ENCODE results near the gene CDC40.
"Not testable (repeated sequence)": the region's sequence is repeated elsewhere in the genome, so short reads cannot be mapped to it uniquely, and the experiment has no call there.

The CDC40 gene

GRCh38 chr6:110201151-110201884 lies 21.1 kb downstream of the CDC40 start:
- 94% methylated on average over 2 of the region's 3 CpGs for WGBS

GRCh38 chr6:110207652-110208051 lies 27.4 kb downstream of the CDC40 start:
- WGBS, result 98% methylated on average over 3 of the region's 3 CpGs
- Histone ChIP-seq H3K9ac (ENCODE audit: low read depth, low read length) (no peak overlapping the region), H3K4me3 (ENCODE audit: low read length) (no peak overlapping the region), H3K27ac (ENCODE audit: low read depth, low read length) (no peak overlapping the region), H3K4me1 (ENCODE audit: insufficient read depth, low read length) (no peaks in the 10 kb centered on the region), H3K27me3 (ENCODE audit: insufficient read depth, low read length) (no peaks in the 10 kb centered on the region), H3K36me3 (ENCODE audit: insufficient read depth, low read length) (peaks cover 55% of the 10 kb centered on the region), H3K9me3 (ENCODE audit: insufficient read depth, low read depth, low read length) (no peaks in the 10 kb centered on the region)

More at GRCh38 chr6:110201151-110201884, 21.1 kb downstream of the CDC40 start:
- no peaks in the 10 kb centered on the region for H3K4me1 ChIP-seq (ENCODE audit: insufficient read depth, low read length)
- no peak overlapping the region for H3K27ac ChIP-seq (ENCODE audit: low read depth, low read length)
- H3K9ac ChIP-seq (ENCODE audit: low read depth, low read length), result no peak overlapping the region
- H3K9me3 ChIP-seq (ENCODE audit: insufficient read depth, low read depth, low read length), result no peaks in the 10 kb centered on the region
- no peak overlapping the region for H3K4me3 ChIP-seq (ENCODE audit: low read length)
- H3K36me3 ChIP-seq (ENCODE audit: insufficient read depth, low read length), result peaks cover 3% of the 10 kb centered on the region; the same call in 1 of the 2 replicates
- no peaks in the 10 kb centered on the region for H3K27me3 ChIP-seq (ENCODE audit: insufficient read depth, low read length)

- Histone ChIP-seq H3K36me3 (ENCODE audit: insufficient read depth, low read length) (peaks cover 95% of the 10 kb centered on the region), H3K27me3 (ENCODE audit: insufficient read depth, low read length) (no peaks in the 10 kb centered on the region), H3K27ac (ENCODE audit: low read depth, low read length) (no peak overlapping the region), H3K4me3 (ENCODE audit: low read length) (no peak overlapping the region), H3K4me1 (ENCODE audit: insufficient read depth, low read length) (no peaks in the 10 kb centered on the region), H3K9ac (ENCODE audit: low read depth, low read length) (no peak overlapping the region), H3K9me3 (ENCODE audit: insufficient read depth, low read depth, low read length) (no peaks in the 10 kb centered on the region)
- WGBS, result 83% methylated on average over 1 of the region's 1 CpG
Measured at GRCh38 chr6:110211753-110212152, 31.5 kb downstream of the CDC40 start.

GRCh38 chr6:110214338-110214737 lies 34.1 kb downstream of the CDC40 start:
- Histone ChIP-seq H3K4me3 (ENCODE audit: low read length) (no peak overlapping the region), H3K9ac (ENCODE audit: low read depth, low read length) (no peak overlapping the region), H3K27me3 (ENCODE audit: insufficient read depth, low read length) (no peaks in the 10 kb centered on the region), H3K36me3 (ENCODE audit: insufficient read depth, low read length) (peaks cover 99% of the 10 kb centered on the region), H3K9me3 (ENCODE audit: insufficient read depth, low read depth, low read length) (no peaks in the 10 kb centered on the region), H3K27ac (ENCODE audit: low read depth, low read length) (no peak overlapping the region), H3K4me1 (ENCODE audit: insufficient read depth, low read length) (no peaks in the 10 kb centered on the region; the same call in 1 of the 2 replicates)
- 82% methylated on average over 1 of the region's 1 CpG for WGBS

- no peaks in the 10 kb centered on the region for H3K9me3 ChIP-seq (ENCODE audit: insufficient read depth, low read depth, low read length)
- H3K27me3 ChIP-seq (ENCODE audit: insufficient read depth, low read length), result no peaks in the 10 kb centered on the region
- no peak overlapping the region for H3K27ac ChIP-seq (ENCODE audit: low read depth, low read length)
- 99% methylated on average over 5 of the region's 5 CpGs for WGBS
- no peaks in the 10 kb centered on the region; the same call in 1 of the 2 replicates for H3K4me1 ChIP-seq (ENCODE audit: insufficient read depth, low read length)
- H3K9ac ChIP-seq (ENCODE audit: low read depth, low read length), result no peak overlapping the region
- H3K4me3 ChIP-seq (ENCODE audit: low read length), result no peak overlapping the region
- H3K36me3 ChIP-seq (ENCODE audit: insufficient read depth, low read length), result peaks cover 97% of the 10 kb centered on the region
Measured at GRCh38 chr6:110216140-110216539, 35.9 kb downstream of the CDC40 start.

GRCh38 chr6:110217266-110217665 lies 37.0 kb downstream of the CDC40 start:
- Histone ChIP-seq H3K9me3 (ENCODE audit: insufficient read depth, low read depth, low read length) (no peaks in the 10 kb centered on the region), H3K4me3 (ENCODE audit: low read length) (no peak overlapping the region), H3K4me1 (ENCODE audit: insufficient read depth, low read length) (no peaks in the 10 kb centered on the region; the same call in 1 of the 2 replicates), H3K27me3 (ENCODE audit: insufficient read depth, low read length) (no peaks in the 10 kb centered on the region), H3K36me3 (ENCODE audit: insufficient read depth, low read length) (peaks cover 93% of the 10 kb centered on the region), H3K27ac (ENCODE audit: low read depth, low read length) (no peak overlapping the region), H3K9ac (ENCODE audit: low read depth, low read length) (no peak overlapping the region)
- WGBS, result 87% methylated on average over 2 of the region's 2 CpGs

- no peak overlapping the region for H3K9ac ChIP-seq (ENCODE audit: low read depth, low read length)
- H3K36me3 ChIP-seq (ENCODE audit: insufficient read depth, low read length), result peaks cover 74% of the 10 kb centered on the region
- no peak overlapping the region for H3K27ac ChIP-seq (ENCODE audit: low read depth, low read length)
- no peak overlapping the region for H3K4me3 ChIP-seq (ENCODE audit: low read length)
- H3K4me1 ChIP-seq (ENCODE audit: insufficient read depth, low read length), result no peaks in the 10 kb centered on the region; the same call in 1 of the 2 replicates
- no peaks in the 10 kb centered on the region for H3K27me3 ChIP-seq (ENCODE audit: insufficient read depth, low read length)
- no peaks in the 10 kb centered on the region for H3K9me3 ChIP-seq (ENCODE audit: insufficient read depth, low read depth, low read length)
Measured at GRCh38 chr6:110221738-110222137, 41.5 kb downstream of the CDC40 start.

GRCh38 chr6:110226261-110226660 lies 46.0 kb downstream of the CDC40 start:
- Histone ChIP-seq H3K36me3 (ENCODE audit: insufficient read depth, low read length) (peaks cover 64% of the 10 kb centered on the region), H3K27ac (ENCODE audit: low read depth, low read length) (no peak overlapping the region), H3K4me1 (ENCODE audit: insufficient read depth, low read length) (no peaks in the 10 kb centered on the region), H3K9ac (ENCODE audit: low read depth, low read length) (no peak overlapping the region), H3K27me3 (ENCODE audit: insufficient read depth, low read length) (no peaks in the 10 kb centered on the region), H3K4me3 (ENCODE audit: low read length) (no peak overlapping the region), H3K9me3 (ENCODE audit: insufficient read depth, low read depth, low read length) (no peaks in the 10 kb centered on the region)
- WGBS, result 92% methylated on average over 1 of the region's 1 CpG

GRCh38 chr6:110232450-110232849 lies 52.2 kb downstream of the CDC40 start:
- Histone ChIP-seq H3K27ac (ENCODE audit: low read depth, low read length) (no peak overlapping the region), H3K4me3 (ENCODE audit: low read length) (no peak overlapping the region), H3K9ac (ENCODE audit: low read depth, low read length) (no peak overlapping the region), H3K9me3 (ENCODE audit: insufficient read depth, low read depth, low read length) (no peaks in the 10 kb centered on the region), H3K4me1 (ENCODE audit: insufficient read depth, low read length) (no peaks in the 10 kb centered on the region), H3K36me3 (ENCODE audit: insufficient read depth, low read length) (peaks cover 26% of the 10 kb centered on the region), H3K27me3 (ENCODE audit: insufficient read depth, low read length) (no peaks in the 10 kb centered on the region)
- 93% methylated on average over 2 of the region's 2 CpGs for WGBS

- no peaks in the 10 kb centered on the region for H3K27me3 ChIP-seq (ENCODE audit: insufficient read depth, low read length)
- H3K27ac ChIP-seq (ENCODE audit: low read depth, low read length), result no peak overlapping the region
- no peak overlapping the region for H3K4me3 ChIP-seq (ENCODE audit: low read length)
- H3K36me3 ChIP-seq (ENCODE audit: insufficient read depth, low read length), result peaks cover 13% of the 10 kb centered on the region
- no peak overlapping the region for H3K9ac ChIP-seq (ENCODE audit: low read depth, low read length)
- H3K9me3 ChIP-seq (ENCODE audit: insufficient read depth, low read depth, low read length), result no peaks in the 10 kb centered on the region
- WGBS, result 91% methylated on average over 2 of the region's 2 CpGs
- H3K4me1 ChIP-seq (ENCODE audit: insufficient read depth, low read length), result no peaks in the 10 kb centered on the region
Measured at GRCh38 chr6:110233770-110234374, 53.6 kb downstream of the CDC40 start.

- not testable (repeated sequence) for H3K27ac ChIP-seq (ENCODE audit: low read depth, low read length); H3K27me3 ChIP-seq (ENCODE audit: insufficient read depth, low read length); H3K9me3 ChIP-seq (ENCODE audit: insufficient read depth, low read depth, low read length); H3K36me3 ChIP-seq (ENCODE audit: insufficient read depth, low read length); H3K9ac ChIP-seq (ENCODE audit: low read depth, low read length); H3K4me3 ChIP-seq (ENCODE audit: low read length); H3K4me1 ChIP-seq (ENCODE audit: insufficient read depth, low read length)
- WGBS, result 100% methylated on average over 1 of the region's 1 CpG
Measured at GRCh38 chr6:110236007-110236406, 55.8 kb downstream of the CDC40 start.

Data from HUES64 (cell line).